Prostate gland (tissue), 1 donor: Measurements from ENCODE around the gene TSPO.
A peak's percentile ranks its signal among the peaks of the same experiment; 100 is the strongest.

ENCODE experiments used
- POLR2A ChIP-seq: fragments of 450-650 bp; IDR thresholded peaks from one replicate; pipeline ENCODE4 v1.6.1; 2016; ENCODE audit warnings: antibody characterized with exemption, mild to moderate bottlenecking
- POLR2AphosphoS5 ChIP-seq: sonication (generic); formaldehyde crosslinking; IDR thresholded peaks from one replicate; pipeline ENCODE4 v1.6.1; 2017; ENCODE audit warnings: antibody characterized with exemption

GRCh38 chr22:43152357-43153071, 1.2 kb downstream of the TSPO start:
- TF ChIP-seq POLR2A (peak; percentile 70), POLR2AphosphoS5 (peak; percentile 61)
